A673 (cell line): ENCODE measurements around the gene SLX4IP. TPM values are rescaled to one million over a fixed set of nuclear protein-coding genes. Genes with fewer than 3 reads are reported as not detected.
"Not testable (repeated sequence)": the region's sequence is repeated elsewhere in the genome, so short reads cannot be mapped to it uniquely, and the experiment has no call there.

Experiments
- BruUV-seq: library from RNA; stranded (reverse); fragments of 400-500 nt; replicated peaks from 2 replicates; lab custom pipeline; 2021; lab: Mats Ljungman, UMichigan
- CTCF ChIA-PET: fragments of 300-600 bp; sonication (Branson Sonifier 250); formaldehyde crosslinking; loops from one replicate; lab custom pipeline; 2022; ENCODE audit warnings: antibody characterized with exemption; lab: Charles Lee
- POLR2A ChIA-PET: fragments of 300-600 bp; sonication (Branson Sonifier 250); formaldehyde crosslinking; loops from one replicate; lab custom pipeline; 2022; ENCODE audit warnings: antibody characterized with exemption; ENCODE audit not compliant: low non-redundant PET; lab: Charles Lee
- DNase-seq: peaks from one replicate; pipeline ENCODE4 v3.0.0-alpha.2; 2015; ENCODE audit warnings: low spot score
- H3K27ac ChIP-seq: fragments of 200-600 bp; sonication (generic); 2 replicates; pipeline ENCODE4 v1.5.1; 2016; ENCODE audit warnings: mixed run types, low read depth, mild to moderate bottlenecking, mixed read lengths, antibody characterized with exemption, low read length; ENCODE audit not compliant: poor library complexity, severe bottlenecking
- H3K27me3 ChIP-seq: fragments of 200-600 bp; sonication (generic); replicated peaks from 2 replicates; pipeline ENCODE4 v1.6.1; 2017; ENCODE audit warnings: mixed run types, low read depth, mild to moderate bottlenecking, mixed read lengths, antibody characterized with exemption, low read length; ENCODE audit not compliant: insufficient read depth, poor library complexity
- H3K36me3 ChIP-seq: fragments of 200-600 bp; sonication (generic); 2 replicates; pipeline ENCODE4 v1.6.1; 2016; ENCODE audit warnings: mixed run types, mild to moderate bottlenecking, mixed read lengths, antibody characterized with exemption, low read length; ENCODE audit not compliant: insufficient read depth, poor library complexity, severe bottlenecking
- H3K4me1 ChIP-seq: fragments of 200-600 bp; sonication (generic); 2 replicates; pipeline ENCODE4 v1.6.1; 2017; ENCODE audit warnings: mixed run types, mild to moderate bottlenecking, mixed read lengths, antibody characterized with exemption, low read length; ENCODE audit not compliant: insufficient read depth, poor library complexity, severe bottlenecking
- H3K4me3 ChIP-seq: fragments of 200-600 bp; sonication (generic); 2 replicates; pipeline ENCODE4 v1.5.1; 2016; ENCODE audit warnings: low read depth, mixed run types, mild to moderate bottlenecking, mixed read lengths, low read length; ENCODE audit not compliant: poor library complexity, severe bottlenecking
- H3K9me3 ChIP-seq: fragments of 200-600 bp; sonication (generic); 2 replicates; pipeline ENCODE4 v1.6.1; 2016; ENCODE audit warnings: mixed run types, low read depth, mild to moderate bottlenecking, mixed read lengths, antibody characterized with exemption, low read length; ENCODE audit not compliant: poor library complexity, severe bottlenecking
- CTCF ChIP-seq: fragments of 300-800, 200-600 bp; sonication (generic); conservative IDR thresholded peaks from 2 replicates; pipeline ENCODE4 v1.5.1; 2017; ENCODE audit warnings: low read depth, mild to moderate bottlenecking, antibody characterized with exemption, low read length, moderate library complexity, mixed read lengths
- EZH2 ChIP-seq: fragments of 200-600 bp; sonication (generic); IDR thresholded peaks from 2 replicates; pipeline ENCODE4 v1.6.1; 2017; ENCODE audit warnings: borderline replicate concordance, low read depth, mild to moderate bottlenecking, mixed read lengths, antibody characterized with exemption, low read length; ENCODE audit not compliant: poor library complexity, severe bottlenecking
- intact Hi-C: fragments of 100-400 bp; cut with micrococcal nuclease; formaldehyde crosslinking; loops from one replicate; pipeline ENCODE4 v1.10.0; 2022; ENCODE audit not compliant: unreplicated experiment
- total RNA-seq: library from RNA; stranded (reverse); gene quantifications from 2 replicates; pipeline ENCODE4 v1.2.3, GENCODE V29; 2021

The SLX4IP gene
- total RNA-seq, 1 experiment from 2014 or later = 9.8 TPM

- intact Hi-C loops = no loop called here
- no peak overlapping the region for H3K4me3 ChIP-seq
Observed at GRCh38 chr20:10609770-10610169, 174.7 kb downstream of the SLX4IP start.

GRCh38 chr20:10610251-10610650 is 175.1 kb downstream of the SLX4IP start:
- POLR2A ChIA-PET = no interaction called here
- TF ChIP-seq EZH2 = no peak
- no peak for TF ChIP-seq CTCF
- no peak for DNase-seq
- CTCF ChIA-PET = no interaction called here
- Histone ChIP-seq H3K4me1 (peaks cover 6% of the 10 kb centered on the region), H3K9me3 (no peaks in the 10 kb centered on the region), H3K4me3 (no peak overlapping the region), H3K27ac (no peak overlapping the region), H3K27me3 (no peaks in the 10 kb centered on the region), H3K36me3 (no peaks in the 10 kb centered on the region)
- intact Hi-C loops = no loop called here
- no TSS peak for BruUV-seq

More at GRCh38 chr20:10609770-10610169, 174.7 kb downstream of the SLX4IP start:
- BruUV-seq = no TSS peak
- Histone ChIP-seq H3K27ac (no peak overlapping the region), H3K4me1 (peaks cover 6% of the 10 kb centered on the region), H3K27me3 (no peaks in the 10 kb centered on the region), H3K9me3 (no peaks in the 10 kb centered on the region), H3K36me3 (no peaks in the 10 kb centered on the region)
- no peak for DNase-seq
- TF ChIP-seq EZH2 = no peak
- TF ChIP-seq CTCF = no peak
- ChIA-PET POLR2A (no interaction called here), CTCF (no interaction called here)

GRCh38 chr20:10611357-10611756 is 176.3 kb downstream of the SLX4IP start:
- Histone ChIP-seq H3K27ac (no peak overlapping the region), H3K27me3 (no peaks in the 10 kb centered on the region), H3K4me1 (no peaks in the 10 kb centered on the region), H3K36me3 (no peaks in the 10 kb centered on the region), H3K4me3 (no peak overlapping the region), H3K9me3 (no peaks in the 10 kb centered on the region)
- ChIA-PET CTCF (no interaction called here), POLR2A (no interaction called here)
- no TSS peak for BruUV-seq
- intact Hi-C loops = no loop called here
- peak; percentile 63 for DNase-seq
- TF ChIP-seq CTCF = peak; percentile 60
- no peak for TF ChIP-seq EZH2

- H3K4me1 ChIP-seq, intact Hi-C loops, H3K9me3 ChIP-seq, POLR2A ChIA-PET, H3K36me3 ChIP-seq, H3K27me3 ChIP-seq, H3K27ac ChIP-seq, DNase-seq, CTCF ChIA-PET, BruUV-seq, H3K4me3 ChIP-seq: not testable (repeated sequence)
Observed at GRCh38 chr20:10613426-10613825, 178.3 kb downstream of the SLX4IP start.
